ENCODE data around the gene METTL25B. TPM values are rescaled to one million over a fixed set of nuclear protein-coding genes. Genes with fewer than 3 reads are reported as not detected.
"Not testable (repeated sequence)": the region's sequence is repeated elsewhere in the genome, so short reads cannot be mapped to it uniquely, and the experiment has no call there.

METTL25B gene
- total RNA-seq, 1 experiment from 2014 or later = 46.0 TPM

DNA sequence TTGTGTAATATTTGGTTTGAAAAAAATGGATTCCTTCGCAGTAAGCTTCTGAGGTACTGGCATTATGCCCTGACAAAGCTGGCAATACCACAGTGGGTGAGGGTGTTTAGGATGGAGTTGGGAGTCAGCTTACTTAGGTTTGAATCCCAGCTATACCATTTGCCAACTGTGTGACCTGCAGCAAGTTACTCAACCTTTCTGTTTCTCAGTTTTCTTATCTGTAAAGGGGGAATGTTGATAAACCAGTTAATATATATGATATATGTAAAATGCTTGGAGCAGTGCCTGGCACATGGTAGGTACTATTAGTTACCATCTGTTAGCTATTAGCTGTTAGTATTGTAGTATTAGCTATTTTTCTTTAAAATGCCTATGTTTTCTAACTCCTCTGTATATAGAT lies 28.1 kb downstream of the METTL25B start:
- BruUV-seq (replicated peaks) = no TSS peak
- peaks cover 6% of the 10 kb centered on the region for H3K36me3 Mint-ChIP-seq (ENCODE audit: insufficient read depth, unreplicated experiment)
- H3K4me1 Mint-ChIP-seq (ENCODE audit: insufficient read depth, unreplicated experiment) = peaks cover 6% of the 10 kb centered on the region
- CTCF ChIA-PET = interaction anchor here (0.6 to 4.3 kb wide), 15 partner anchors 8 to 270 kb away, joined by 3 to 32 read pairs (median 4); no protein-coding TSS in a partner anchor
- DNase-seq (ENCODE audit: unreplicated experiment) = no peak
- intact Hi-C loops (cut with micrococcal nuclease) = no loop called here
- TF ChIP-seq CTCF (IDR thresholded peaks at IDR 0.05; ENCODE audit: unreplicated experiment) = no peak
- no peaks in the 10 kb centered on the region for H3K27me3 Mint-ChIP-seq (ENCODE audit: insufficient read depth, unreplicated experiment)
- H3K27ac Mint-ChIP-seq (ENCODE audit: low read depth, unreplicated experiment) = no peak overlapping the region
- H3K9me3 Mint-ChIP-seq (ENCODE audit: unreplicated experiment) = no peaks in the 10 kb centered on the region
- no peak overlapping the region for H3K4me3 Mint-ChIP-seq (ENCODE audit: unreplicated experiment)
- POLR2A ChIA-PET = interaction anchor here (0.9 to 10.7 kb wide), 3 partner anchors 10 to 30 kb away, joined by 3 to 299 read pairs (median 5); partner anchors contain the start of genes MRPL24 and PRCC

GRCh38 chr1:156757572-156758253 lies 29.4 kb downstream of the METTL25B start:
- H3K4me1 Mint-ChIP-seq (ENCODE audit: insufficient read depth, unreplicated experiment); intact Hi-C loops (cut with micrococcal nuclease); H3K27ac Mint-ChIP-seq (ENCODE audit: low read depth, unreplicated experiment); H3K9me3 Mint-ChIP-seq (ENCODE audit: unreplicated experiment); DNase-seq (ENCODE audit: unreplicated experiment); BruUV-seq (replicated peaks); H3K27me3 Mint-ChIP-seq (ENCODE audit: insufficient read depth, unreplicated experiment); H3K36me3 Mint-ChIP-seq (ENCODE audit: insufficient read depth, unreplicated experiment); H3K4me3 Mint-ChIP-seq (ENCODE audit: unreplicated experiment): not testable (repeated sequence)
- ChIA-PET POLR2A (interaction anchor here (0.9 to 10.7 kb wide), 2 partner anchors 9 to 17 kb away, joined by 5 to 299 read pairs; partner anchors contain the start of genes MRPL24 and PRCC), CTCF (interaction anchor here (0.6 to 4.3 kb wide), 6 partner anchors 15 to 132 kb away, joined by 3 to 32 read pairs (median 4); no protein-coding TSS in a partner anchor)

DNA sequence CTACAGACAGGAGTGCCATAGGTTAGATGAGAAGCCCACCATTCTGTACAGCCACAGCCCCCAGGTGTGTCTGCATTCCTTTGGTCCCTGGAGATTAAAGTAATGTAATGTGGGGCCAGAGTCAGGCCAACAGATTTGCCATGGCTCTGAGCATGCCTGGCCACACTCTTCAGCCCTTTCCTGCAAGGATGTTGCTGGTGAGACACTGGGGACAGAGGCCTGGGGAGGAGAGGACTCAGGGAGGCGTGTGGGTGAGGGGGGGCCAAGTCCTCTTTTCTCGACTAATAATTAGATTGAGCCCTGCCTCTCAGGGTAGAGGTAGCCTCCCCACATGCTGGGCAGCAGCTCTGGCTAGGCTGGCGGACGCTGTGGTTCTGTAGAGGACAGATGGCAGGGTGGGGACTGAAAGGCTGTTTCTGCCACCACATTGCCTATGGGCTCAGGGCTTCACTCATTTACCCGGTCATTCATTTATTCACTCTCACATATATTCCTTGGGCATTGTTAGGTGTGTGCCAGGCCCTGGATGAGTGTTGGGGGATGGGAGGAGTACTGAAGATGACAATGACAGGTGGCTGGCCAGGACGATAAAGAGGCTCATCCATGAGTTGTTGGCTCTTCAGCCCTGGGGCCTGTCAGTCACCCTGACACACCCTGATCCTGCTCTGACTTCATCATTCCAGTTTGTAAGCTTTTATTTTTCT lies 32.0 kb downstream of the METTL25B start:
- Mint-ChIP-seq H3K9me3 (ENCODE audit: unreplicated experiment) (no peaks in the 10 kb centered on the region), H3K4me3 (ENCODE audit: unreplicated experiment) (no peak overlapping the region), H3K4me1 (ENCODE audit: insufficient read depth, unreplicated experiment) (no peaks in the 10 kb centered on the region), H3K27ac (ENCODE audit: low read depth, unreplicated experiment) (no peak overlapping the region), H3K36me3 (ENCODE audit: insufficient read depth, unreplicated experiment) (peaks cover 9% of the 10 kb centered on the region), H3K27me3 (ENCODE audit: insufficient read depth, unreplicated experiment) (no peaks in the 10 kb centered on the region)
- no peak for DNase-seq (ENCODE audit: unreplicated experiment)
- ChIA-PET POLR2A (interaction anchor here (0.6 to 1.4 kb wide), 4 partner anchors 8 to 129 kb away, joined by 3 to 7 read pairs (median 5); partner anchors contain the start of genes HDGF and MRPL24), CTCF (interaction anchor here (0.5 to 1.3 kb wide), 4 partner anchors 8 to 103 kb away, joined by 3 to 7 read pairs (median 3); partner anchors contain the start of gene HDGF)
- no TSS peak for BruUV-seq (replicated peaks)
- no peak for TF ChIP-seq CTCF (IDR thresholded peaks at IDR 0.05; ENCODE audit: unreplicated experiment)
- intact Hi-C loops (cut with micrococcal nuclease) = no loop called here

DNA sequence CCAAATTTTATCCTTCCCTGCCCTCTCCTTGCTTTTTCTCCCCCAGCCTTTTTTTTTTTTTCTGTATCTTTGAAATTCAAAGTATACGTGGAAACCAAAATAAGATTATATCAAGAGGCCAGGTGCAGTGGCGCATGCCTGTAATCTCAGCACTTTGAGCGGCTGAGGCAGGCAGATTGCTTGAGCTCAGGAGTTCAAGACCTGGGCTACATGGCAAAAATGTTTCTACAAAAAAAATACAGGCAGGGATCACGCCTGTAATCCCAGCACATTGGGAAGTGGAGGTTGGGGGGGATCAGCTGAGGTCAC lies 32.5 kb downstream of the METTL25B start:
- TF ChIP-seq CTCF (IDR thresholded peaks at IDR 0.05; ENCODE audit: unreplicated experiment) = no peak
- H3K9me3 Mint-ChIP-seq (ENCODE audit: unreplicated experiment) = no peaks in the 10 kb centered on the region
- intact Hi-C loops (cut with micrococcal nuclease) = no loop called here
- DNase-seq (ENCODE audit: unreplicated experiment) = no peak
- CTCF ChIA-PET = interaction anchor here (0.5 to 1.3 kb wide), 4 partner anchors 9 to 104 kb away, joined by 3 to 7 read pairs (median 3); partner anchors contain the start of gene HDGF
- no peaks in the 10 kb centered on the region for H3K4me1 Mint-ChIP-seq (ENCODE audit: insufficient read depth, unreplicated experiment)
- POLR2A ChIA-PET = interaction anchor here (0.6 to 1.4 kb wide), 4 partner anchors 8 to 129 kb away, joined by 3 to 7 read pairs (median 5); partner anchors contain the start of genes HDGF and MRPL24
- no peak overlapping the region for H3K4me3 Mint-ChIP-seq (ENCODE audit: unreplicated experiment)
- no TSS peak for BruUV-seq (replicated peaks)
- no peaks in the 10 kb centered on the region for H3K27me3 Mint-ChIP-seq (ENCODE audit: insufficient read depth, unreplicated experiment)
- H3K36me3 Mint-ChIP-seq (ENCODE audit: insufficient read depth, unreplicated experiment) = peaks cover 7% of the 10 kb centered on the region
- no peak overlapping the region for H3K27ac Mint-ChIP-seq (ENCODE audit: low read depth, unreplicated experiment)

- H3K27me3 Mint-ChIP-seq (ENCODE audit: insufficient read depth, unreplicated experiment); H3K4me3 Mint-ChIP-seq (ENCODE audit: unreplicated experiment); DNase-seq (ENCODE audit: unreplicated experiment); H3K27ac Mint-ChIP-seq (ENCODE audit: low read depth, unreplicated experiment); BruUV-seq (replicated peaks); H3K9me3 Mint-ChIP-seq (ENCODE audit: unreplicated experiment); intact Hi-C loops (cut with micrococcal nuclease): not testable (repeated sequence)
- H3K4me1 Mint-ChIP-seq (ENCODE audit: insufficient read depth, unreplicated experiment) = peaks cover 24% of the 10 kb centered on the region
- H3K36me3 Mint-ChIP-seq (ENCODE audit: insufficient read depth, unreplicated experiment) = peaks cover 22% of the 10 kb centered on the region
- POLR2A ChIA-PET = interaction anchor here (0.7 to 9.1 kb wide), 5 partner anchors 11 to 152 kb away, joined by 3 to 375 read pairs (median 220); partner anchors contain the start of genes HDGF, ISG20L2, METTL25B and MRPL24
- CTCF ChIA-PET = interaction anchor here (0.7 to 9.4 kb wide), 7 partner anchors 13 to 324 kb away, joined by 3 to 115 read pairs (median 4); partner anchors contain the start of genes HDGF, ISG20L2 and METTL25B
Observed at GRCh38 chr1:156765136-156765535, 36.9 kb downstream of the METTL25B start.
